PFSK-1 (cell line): ENCODE results near the gene GPR179.

ENCODE experiments used
- POLR2AphosphoS5 ChIP-seq: IDR thresholded peaks from 2 replicates; pipeline ENCODE4 v1.6.1; 2012; ENCODE audit warnings: low read depth, mild to moderate bottlenecking, control low read depth, low read length, moderate library complexity
- SIN3A ChIP-seq: IDR thresholded peaks from 2 replicates; pipeline ENCODE4 v1.6.1; 2012; ENCODE audit warnings: mild to moderate bottlenecking, low read length, moderate library complexity, borderline replicate concordance; ENCODE audit not compliant: insufficient read depth
- TAF1 ChIP-seq: IDR thresholded peaks from 2 replicates; pipeline ENCODE4 v1.6.1; 2012; ENCODE audit warnings: low read length, control low read depth, borderline replicate concordance; ENCODE audit not compliant: insufficient read depth
- TF ChIP-seq, protein P1 (sequence below), 2 experiments: IDR thresholded peaks; 2 replicates each; pipeline versions ENCODE4 v1.6.1 to v1.8.0; 2011 to 2012; ENCODE audit warnings: low read depth in 2 of 2, low read length in 2 of 2, control low read depth in 1 of 2, inconsistent platforms in 1 of 2, mild to moderate bottlenecking in 1 of 2, moderate library complexity in 1 of 2; ENCODE audit not compliant: insufficient read depth in 1 of 2

DNA sequence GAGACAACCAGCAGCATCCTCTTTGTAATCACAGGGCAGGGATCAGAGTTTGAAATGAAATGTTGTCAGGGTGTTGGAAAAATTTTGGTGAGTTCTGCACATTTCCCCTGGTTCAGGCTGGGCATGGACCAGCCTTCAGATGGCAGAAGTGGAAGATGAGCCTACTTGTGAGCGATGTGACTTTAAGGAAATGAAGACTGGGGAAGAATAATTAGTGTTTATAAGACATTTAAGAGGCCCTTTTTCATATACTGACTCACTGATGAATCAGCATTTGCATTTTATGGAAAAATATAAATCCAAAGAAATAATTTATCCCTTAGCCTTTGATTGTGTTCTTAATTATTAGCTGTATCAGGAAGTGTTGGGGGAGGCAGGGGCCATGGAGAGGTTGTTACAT lies 20.9 kb downstream of the GPR179 start:
- TF ChIP-seq TAF1 (no peak), SIN3A (no peak), POLR2AphosphoS5 (no peak)
- TF ChIP-seq, protein P1, sequence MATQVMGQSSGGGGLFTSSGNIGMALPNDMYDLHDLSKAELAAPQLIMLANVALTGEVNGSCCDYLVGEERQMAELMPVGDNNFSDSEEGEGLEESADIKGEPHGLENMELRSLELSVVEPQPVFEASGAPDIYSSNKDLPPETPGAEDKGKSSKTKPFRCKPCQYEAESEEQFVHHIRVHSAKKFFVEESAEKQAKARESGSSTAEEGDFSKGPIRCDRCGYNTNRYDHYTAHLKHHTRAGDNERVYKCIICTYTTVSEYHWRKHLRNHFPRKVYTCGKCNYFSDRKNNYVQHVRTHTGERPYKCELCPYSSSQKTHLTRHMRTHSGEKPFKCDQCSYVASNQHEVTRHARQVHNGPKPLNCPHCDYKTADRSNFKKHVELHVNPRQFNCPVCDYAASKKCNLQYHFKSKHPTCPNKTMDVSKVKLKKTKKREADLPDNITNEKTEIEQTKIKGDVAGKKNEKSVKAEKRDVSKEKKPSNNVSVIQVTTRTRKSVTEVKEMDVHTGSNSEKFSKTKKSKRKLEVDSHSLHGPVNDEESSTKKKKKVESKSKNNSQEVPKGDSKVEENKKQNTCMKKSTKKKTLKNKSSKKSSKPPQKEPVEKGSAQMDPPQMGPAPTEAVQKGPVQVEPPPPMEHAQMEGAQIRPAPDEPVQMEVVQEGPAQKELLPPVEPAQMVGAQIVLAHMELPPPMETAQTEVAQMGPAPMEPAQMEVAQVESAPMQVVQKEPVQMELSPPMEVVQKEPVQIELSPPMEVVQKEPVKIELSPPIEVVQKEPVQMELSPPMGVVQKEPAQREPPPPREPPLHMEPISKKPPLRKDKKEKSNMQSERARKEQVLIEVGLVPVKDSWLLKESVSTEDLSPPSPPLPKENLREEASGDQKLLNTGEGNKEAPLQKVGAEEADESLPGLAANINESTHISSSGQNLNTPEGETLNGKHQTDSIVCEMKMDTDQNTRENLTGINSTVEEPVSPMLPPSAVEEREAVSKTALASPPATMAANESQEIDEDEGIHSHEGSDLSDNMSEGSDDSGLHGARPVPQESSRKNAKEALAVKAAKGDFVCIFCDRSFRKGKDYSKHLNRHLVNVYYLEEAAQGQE (IDR thresholded peaks at IDR 0.05; ENCODE audit: insufficient read depth in 1 of 2, low read depth in 2 of 2, low read length in 2 of 2): no peak
